ENCODE measurements around the gene OR2A14. TPM values are rescaled to one million over a fixed set of nuclear protein-coding genes. Genes with fewer than 3 reads are reported as not detected.

Gene OR2A14, protein sequence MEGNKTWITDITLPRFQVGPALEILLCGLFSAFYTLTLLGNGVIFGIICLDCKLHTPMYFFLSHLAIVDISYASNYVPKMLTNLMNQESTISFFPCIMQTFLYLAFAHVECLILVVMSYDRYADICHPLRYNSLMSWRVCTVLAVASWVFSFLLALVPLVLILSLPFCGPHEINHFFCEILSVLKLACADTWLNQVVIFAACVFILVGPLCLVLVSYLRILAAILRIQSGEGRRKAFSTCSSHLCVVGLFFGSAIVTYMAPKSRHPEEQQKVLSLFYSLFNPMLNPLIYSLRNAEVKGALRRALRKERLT
- total RNA-seq: not detected

DNA sequence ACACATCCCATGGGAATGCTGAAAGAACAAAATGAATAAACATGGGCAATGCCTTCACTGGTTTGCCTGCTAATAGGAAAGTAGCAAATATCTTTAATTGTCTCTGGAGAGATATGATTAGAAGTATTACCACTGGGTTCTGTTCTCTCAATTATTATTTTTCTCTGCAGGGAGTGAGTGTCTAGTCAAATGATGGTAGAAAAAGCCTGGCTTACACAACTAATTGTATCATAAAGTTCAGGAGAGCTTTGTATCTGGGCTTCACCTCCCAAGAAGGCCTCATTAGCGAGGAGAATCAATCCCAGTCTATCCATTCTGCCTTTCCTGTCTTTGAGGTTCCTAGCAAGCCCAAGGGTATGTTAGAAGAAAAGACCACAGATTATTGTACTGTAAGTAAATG is at the start of gene OR2A14:
TSS of gene OR2A14 (plus strand) at position 301 of the 400 bp plus-strand sequence. CDS start 5,937 bp downstream, outside the sequence.

DNA sequence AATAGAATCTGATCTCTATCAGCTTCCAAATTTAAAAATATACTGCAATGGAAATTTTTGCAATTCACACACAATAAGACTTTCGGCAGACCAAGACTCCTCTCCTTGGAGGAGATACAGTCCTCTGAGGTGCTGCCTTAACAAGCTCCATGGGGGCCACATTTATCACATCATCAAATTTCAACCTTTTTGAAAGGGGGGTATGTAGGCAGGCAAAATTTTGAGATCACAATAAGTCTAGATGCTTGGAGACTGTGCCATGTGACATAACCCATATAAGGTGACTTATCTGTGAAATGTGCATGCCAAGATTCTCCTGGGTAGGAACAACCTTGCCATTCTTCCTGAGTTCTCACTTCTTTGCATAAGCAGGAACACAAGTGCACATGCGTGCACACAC is 37.0 kb upstream of the OR2A14 start, which contains the start of gene OR2A12:
TSS of gene OR2A12 (plus strand) at position 301 of the 400 bp plus-strand sequence. CDS start 8,830 bp downstream, outside the sequence.

DNA sequence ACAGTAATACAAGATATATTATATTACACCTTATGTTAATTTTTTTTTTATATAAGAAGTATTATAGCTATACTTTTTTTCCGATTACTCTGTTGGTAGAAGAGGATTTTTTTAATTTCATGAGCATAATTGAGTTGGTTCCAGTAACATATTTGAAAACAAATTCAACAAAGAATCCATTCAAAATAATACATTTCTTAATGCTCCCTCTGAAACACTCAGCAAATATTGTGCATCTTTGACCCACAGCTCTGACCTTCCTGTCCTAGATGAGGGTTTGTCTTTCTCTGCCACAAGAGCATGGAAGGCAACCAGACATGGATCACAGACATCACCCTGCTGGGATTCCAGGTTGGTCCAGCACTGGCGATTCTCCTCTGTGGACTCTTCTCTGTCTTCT is 13.7 kb upstream of the OR2A14 start, which contains the start of gene OR2A2:
TSS of gene OR2A2 (plus strand) at position 301 of the 400 bp plus-strand sequence. CDS start at position 301, 0 bp downstream.

Other genes starting within 250 kb of the OR2A14 start
- 10 to 100 TPM; 15.3 to 16.2 TPM for gene TCAF1, start 221.0 kb upstream of the OR2A14 start, total RNA-seq
- gene OR2F2, start 187.9 kb upstream of the OR2A14 start, total RNA-seq: not detected
- not detected for gene OR2F1, start 168.3 kb upstream of the OR2A14 start, total RNA-seq
- not detected for gene OR6B1, start 122.9 kb upstream of the OR2A14 start, total RNA-seq
- not detected for gene OR2A5, start 74.2 kb upstream of the OR2A14 start, total RNA-seq
- gene OR2A25, start 53.4 kb upstream of the OR2A14 start, total RNA-seq: not detected
- not detected for gene OR2A12, start 36.9 kb upstream of the OR2A14 start, total RNA-seq
- gene OR2A2, start 13.6 kb upstream of the OR2A14 start, total RNA-seq: not detected
- 1 to 10 TPM; 3.5 to 4.5 TPM for gene CTAGE4, start 60.3 kb downstream of the OR2A14 start, total RNA-seq
- gene ARHGEF35, start 72.7 kb downstream of the OR2A14 start, total RNA-seq: 1 to 10 TPM; 7.2 to 7.7 TPM
- gene OR2A42, start 116.4 kb downstream of the OR2A14 start, total RNA-seq: under 1 TPM in 1 of 2 experiments, not detected in 1; 0.10 TPM
- 1 to 10 TPM; 3.7 to 4.5 TPM for gene OR2A7, start 141.6 kb downstream of the OR2A14 start, total RNA-seq
- 1 to 10 TPM; 1.6 to 2.1 TPM for gene CTAGE8, start 146.1 kb downstream of the OR2A14 start, total RNA-seq
- gene OR2A1, start 189.2 kb downstream of the OR2A14 start, total RNA-seq: under 1 TPM; 0.12 to 0.13 TPM
- gene ARHGEF5, start 232.2 kb downstream of the OR2A14 start, total RNA-seq: 10 to 100 TPM; 10.5 to 13.4 TPM

Data from activated naive CD4-positive, alpha-beta T cell treated with anti-CD3 and anti-CD28 coated beads, Interleukin-2, amount 10 ng/mL, durations not matched to agents 5 hours and 36 hours (primary cell).